Fibroblast of villous mesenchyme (primary cell): ENCODE results near the gene ECE1. TPM values are rescaled to one million over a fixed set of nuclear protein-coding genes. Genes with fewer than 3 reads are reported as not detected.
"Not testable (repeated sequence)": the region's sequence is repeated elsewhere in the genome, so short reads cannot be mapped to it uniquely, and the experiment has no call there.

Experiments used
- DNase-seq: peaks from one replicate; pipeline ENCODE4 v3.0.0-alpha.2; 2010; ENCODE audit warnings: low read depth
- H3K4me3 ChIP-seq: 2 replicates; pipeline ENCODE4 v1.5.1; 2011; ENCODE audit warnings: low read depth, mild to moderate bottlenecking, low read length
- CTCF ChIP-seq: IDR thresholded peaks from 2 replicates; pipeline ENCODE4 v1.5.1; 2012; ENCODE audit warnings: low read depth, mild to moderate bottlenecking, low read length; ENCODE audit not compliant: insufficient read depth
- total RNA-seq: library from RNA; depleted of rRNA; stranded (reverse); fragments of >200 nt; gene quantifications from 2 replicates; pipeline ENCODE4 v1.2.3, GENCODE V29; 2012

ECE1 gene
- total RNA-seq, 1 donor: 127 TPM

- H3K4me3 ChIP-seq: no peak overlapping the region
- no peak for TF ChIP-seq CTCF
- DNase-seq: no peak
Measured at GRCh38 chr1:21233490-21233889, 56.8 kb downstream of the ECE1 start.

- H3K4me3 ChIP-seq: no peak overlapping the region
- TF ChIP-seq CTCF: peak; percentile 76
- peak; percentile 74 for DNase-seq
Measured at GRCh38 chr1:21232044-21232443, 58.2 kb downstream of the ECE1 start.

GRCh38 chr1:21229246-21230000 is 60.8 kb downstream of the ECE1 start:
- TF ChIP-seq CTCF: no peak
- no peak for DNase-seq
- H3K4me3 ChIP-seq: no peak overlapping the region

- not testable (repeated sequence) for DNase-seq, H3K4me3 ChIP-seq
Measured at GRCh38 chr1:21228224-21228623, 62.0 kb downstream of the ECE1 start.

GRCh38 chr1:21225065-21225464 is 65.2 kb downstream of the ECE1 start:
- DNase-seq: no peak
- no peak for TF ChIP-seq CTCF
- H3K4me3 ChIP-seq: no peak overlapping the region

GRCh38 chr1:21220815-21221214 is 69.4 kb downstream of the ECE1 start:
- DNase-seq: no peak
- no peak overlapping the region for H3K4me3 ChIP-seq
- TF ChIP-seq CTCF: no peak

GRCh38 chr1:21219674-21220073 is 70.6 kb downstream of the ECE1 start:
- no peak overlapping the region for H3K4me3 ChIP-seq
- no peak for DNase-seq
- TF ChIP-seq CTCF: no peak
